ENCODE results near the gene CBARP. TPM values are rescaled to one million over a fixed set of nuclear protein-coding genes. Genes with fewer than 3 reads are reported as not detected.

The CBARP gene
- total and polyA plus RNA-seq, 2 of the 4 experiments (the other 2 are of a cell fraction), result 0.18 to 3.9 TPM

- Histone ChIP-seq H3K9ac (ENCODE audit: low read depth, low read length) (no peak overlapping the region), H2AK5ac (ENCODE audit: low read depth, low read length) (peak overlapping the region; percentile 81), H3K79me1 (ENCODE audit: low read depth in 1 of 2, low read length in 2 of 2) (peaks cover 4 to 54% of the 10 kb centered on the region in 2 experiments; a peak in 2 of 4 replicates), H3K9me3 (ENCODE audit: control insufficient read depth, insufficient read depth, low read length) (no peaks in the 10 kb centered on the region), H3K4me1 (ENCODE audit: control insufficient read depth, insufficient read depth, low read length) (peaks cover 19% of the 10 kb centered on the region), H2BK15ac (ENCODE audit: low read depth, low read length) (no peak overlapping the region), H3K4me2 (ENCODE audit: low read depth, low read length) (no peak overlapping the region), H3K4me3 (ENCODE audit: insufficient read depth, low read depth, low read length) (no peak overlapping the region), H4K8ac (ENCODE audit: low read depth in 2 of 2, low read length in 2 of 2) (no peak overlapping the region; a peak in 1 of 4 replicates), H2BK120ac (ENCODE audit: low read depth, low read length) (no peak overlapping the region), H2BK20ac (ENCODE audit: low read depth, low read length) (no peak overlapping the region), H3K36me3 (ENCODE audit: control insufficient read depth, insufficient read depth, low read length) (peaks cover 4% of the 10 kb centered on the region; the same call in 1 of the 2 replicates), H3K27ac (ENCODE audit: insufficient read depth, low read length) (peak overlapping the region; percentile 35; the same call in 1 of the 2 replicates), H3K4ac (ENCODE audit: low read depth, low read length) (no peak overlapping the region), H3K18ac (ENCODE audit: low read depth, low read length) (no peak overlapping the region), H4K91ac (ENCODE audit: insufficient read depth, low read depth, low read length) (no peak overlapping the region; the same call in 1 of the 2 replicates), H4K20me1 (ENCODE audit: insufficient read depth, low read length) (peaks cover 34% of the 10 kb centered on the region), H3K14ac (replicated peaks; ENCODE audit: low read depth, low read length) (no peak overlapping the region), H3K56ac (ENCODE audit: extremely low read depth, insufficient read depth, low read length) (no peak overlapping the region; the same call in 1 of the 2 replicates), H3K9me1 (ENCODE audit: insufficient read depth, low read length) (no peaks in the 10 kb centered on the region), H2AFZ (replicated peaks; ENCODE audit: low read length, poor library complexity) (peak overlapping the region; percentile 51), H4K5ac (ENCODE audit: low read depth, low read length) (no peak overlapping the region), H3K23ac (ENCODE audit: low read depth, low read length) (no peak overlapping the region), H2BK5ac (ENCODE audit: low read depth, low read length, poor library complexity, severe bottlenecking) (no peak overlapping the region), H3K27me3 (ENCODE audit: control insufficient read depth, insufficient read depth, low read length) (no peaks in the 10 kb centered on the region), H2AK9ac (replicated peaks; ENCODE audit: low read depth, low read length, poor library complexity) (peak overlapping the region; percentile 97)
- no TSS peak for BruUV-seq (replicated peaks)
- ChIA-PET POLR2A (ENCODE audit: unreplicated experiment) (interaction anchor here (4.2 kb wide), 1 partner anchor 24 kb away, joined by 62 read pairs; the partner anchor contains the start of gene CIRBP), CTCF (interaction anchor here (1.9 to 3.1 kb wide), 2 partner anchors 10 to 21 kb away, joined by 7 to 64 read pairs; no protein-coding TSS in a partner anchor)
- WGBS, 2 experiments (ENCODE audit: extremely low coverage in 2 of 2, insufficient read length in 1 of 2), result 94% methylated on average over 10 of the region's 26 CpGs; no CpG with 5 or more reads in 1 of the 2 experiments
- in situ Hi-C loops (cut with MboI; ENCODE audit: low sequenced_read_pairs) (no loop called here), dilution Hi-C loops (cut with HindIII; ENCODE audit: low sequenced_read_pairs, unreplicated experiment) (no loop called here), intact Hi-C loops (cut with micrococcal nuclease) (no loop called here)
- ATAC-seq (ENCODE audit: low read depth), result no peak
- DNase-seq, result no peak
- TF ChIP-seq NFE2L2 (IDR thresholded peaks at IDR 0.05; ENCODE audit: low read depth, low read length) (no peak), USF2 (IDR thresholded peaks at IDR 0.05; ENCODE audit: low read depth, low read length) (no peak), MAFK (IDR thresholded peaks at IDR 0.05; ENCODE audit: low read depth, low read length) (no peak), RFX5 (IDR thresholded peaks at IDR 0.05; ENCODE audit: low read depth, low read length) (no peak), CEBPB (IDR thresholded peaks at IDR 0.05; ENCODE audit: low read depth, low read length) (no peak), CHD1 (IDR thresholded peaks at IDR 0.05; ENCODE audit: low read depth, low read length) (no peak), CTCF (conservative IDR thresholded peaks at IDR 0.05; ENCODE audit: low read depth, low read length) (no peak), SMC3 (IDR thresholded peaks at IDR 0.05; ENCODE audit: low read depth, low read length) (no peak), BHLHE40 (IDR thresholded peaks at IDR 0.05; ENCODE audit: low read depth, low read length) (no peak), FOS (IDR thresholded peaks at IDR 0.05; ENCODE audit: low read depth, low read length) (no peak), POLR2A (IDR thresholded peaks at IDR 0.05; ENCODE audit: low read depth, low read length) (no peak), RCOR1 (IDR thresholded peaks at IDR 0.05; ENCODE audit: insufficient replicate concordance, low read length) (no peak), MAZ (IDR thresholded peaks at IDR 0.05; ENCODE audit: borderline replicate concordance, low read depth, low read length) (no peak), MXI1 (IDR thresholded peaks at IDR 0.05; ENCODE audit: borderline replicate concordance, low read depth, low read length) (no peak), RAD21 (IDR thresholded peaks at IDR 0.05; ENCODE audit: low read length) (no peak)
Observed at GRCh38 chr19:1245494-1246264, 7.9 kb upstream of the CBARP start.
